A549 (cell line): ENCODE data around the gene DCXR. TPM values are rescaled to one million over a fixed set of nuclear protein-coding genes. Genes with fewer than 3 reads are reported as not detected.

Source experiments
- BHLHE40 ChIP-seq: IDR thresholded peaks from 2 replicates; pipeline ENCODE4 v1.6.1; 2012; ENCODE audit warnings: low read depth, low read length, inconsistent platforms
- CBX2 ChIP-seq: fragments of 200-600 bp; sonication (generic); IDR thresholded peaks from 2 replicates; pipeline ENCODE4 v1.6.1; 2016; ENCODE audit warnings: low read depth, mild to moderate bottlenecking, borderline replicate concordance
- CBX8 ChIP-seq: fragments of 200-600 bp; sonication (generic); IDR thresholded peaks from 2 replicates; pipeline ENCODE4 v1.6.1; 2016
- CEBPB ChIP-seq, 2 experiments: fragments of >200 bp in 1 of 2; sonication (Bioruptor Twin) in 1 of 2; formaldehyde crosslinking in 1 of 2; IDR thresholded peaks; 2 replicates each; pipeline ENCODE4 v1.6.1; 2012 to 2016
- CHD2 ChIP-seq: fragments of 150-350 bp; IDR thresholded peaks from 2 replicates; pipeline ENCODE4 v1.6.1; 2014; ENCODE audit warnings: low read length; ENCODE audit not compliant: partially characterized antibody
- EHF ChIP-seq: fragments of 250-450 bp; sonication (Bioruptor Pico); IDR thresholded peaks from 2 replicates; pipeline ENCODE4 v1.5.0; 2020; ENCODE audit warnings: mild to moderate bottlenecking
- EHMT2 ChIP-seq: fragments of 200-600 bp; sonication (generic); IDR thresholded peaks from 2 replicates; pipeline ENCODE4 v1.6.1; 2016; ENCODE audit warnings: antibody characterized with exemption, low read depth, mild to moderate bottlenecking, moderate library complexity
- FOSB ChIP-seq: fragments of 250-450 bp; sonication (Bioruptor Pico); IDR thresholded peaks from 2 replicates; pipeline ENCODE4 v1.5.0; 2020; ENCODE audit warnings: mild to moderate bottlenecking, moderate library complexity
- FOSL2 ChIP-seq, 2 experiments: fragments of 450-650 bp in 1 of 2; fragments of >200 bp in 1 of 2; sonication (Bioruptor Twin) in 1 of 2; formaldehyde crosslinking; IDR thresholded peaks; 2 replicates each; pipeline versions ENCODE4 v1.5.0 to v1.6.1; 2016 to 2020; ENCODE audit warnings: mild to moderate bottlenecking in 1 of 2, moderate library complexity in 1 of 2
- FOXS1 ChIP-seq: fragments of 250-450 bp; sonication (Bioruptor Pico); IDR thresholded peaks from 2 replicates; pipeline ENCODE4 v1.5.0; 2020; ENCODE audit warnings: mild to moderate bottlenecking, moderate library complexity
- GATA3 ChIP-seq: IDR thresholded peaks from 2 replicates; pipeline ENCODE4 v1.6.1; 2012; ENCODE audit warnings: borderline replicate concordance
- HOXB13 ChIP-seq: fragments of 250-450 bp; sonication (Bioruptor Pico); IDR thresholded peaks from 2 replicates; pipeline ENCODE4 v1.5.0; 2020; ENCODE audit warnings: low read depth, mild to moderate bottlenecking, moderate library complexity
- JUN ChIP-seq, 2 experiments: fragments of >200 bp; sonication (Bioruptor Twin); formaldehyde crosslinking; IDR thresholded peaks; 2 replicates in 1 of 2; 3 replicates in 1 of 2; pipeline ENCODE4 v1.6.1; 2016 to 2017
- JUNB ChIP-seq: fragments of >200 bp; sonication (Bioruptor Twin); formaldehyde crosslinking; IDR thresholded peaks from 2 replicates; pipeline ENCODE4 v1.6.1; 2016
- KDM1A ChIP-seq: fragments of 200-600 bp; sonication (generic); IDR thresholded peaks from 2 replicates; pipeline ENCODE4 v1.6.1; 2016; ENCODE audit warnings: low read depth, mild to moderate bottlenecking
- KDM5A ChIP-seq: fragments of 200-600 bp; sonication (generic); IDR thresholded peaks from 2 replicates; pipeline ENCODE4 v1.6.1; 2016; ENCODE audit warnings: antibody characterized with exemption, mild to moderate bottlenecking
- MAZ ChIP-seq: fragments of 150-350 bp; IDR thresholded peaks from 2 replicates; pipeline ENCODE4 v1.6.1; 2014; ENCODE audit warnings: antibody characterized with exemption, low read depth, low read length, borderline replicate concordance
- MYC ChIP-seq: IDR thresholded peaks from 2 replicates; pipeline ENCODE4 v1.6.1; 2012; ENCODE audit warnings: mild to moderate bottlenecking, inconsistent platforms, low read length, improper control_type of control experiment, borderline replicate concordance
- NR3C1 ChIP-seq: fragments of >200 bp; sonication (Bioruptor Twin); formaldehyde crosslinking; IDR thresholded peaks from 3 replicates; pipeline ENCODE4 v1.6.1; 2017
- RAD21 ChIP-seq, 2 experiments: fragments of >200 bp in 1 of 2; sonication (Bioruptor Twin) in 1 of 2; formaldehyde crosslinking in 1 of 2; IDR thresholded peaks in 1 of 2; conservative IDR thresholded peaks in 1 of 2; 2 replicates in 1 of 2; 3 replicates in 1 of 2; pipeline ENCODE4 v1.6.1; 2012 to 2018; ENCODE audit warnings: inconsistent platforms in 1 of 2
- RARB ChIP-seq: fragments of 250-450 bp; sonication (Bioruptor Pico); IDR thresholded peaks from 2 replicates; pipeline ENCODE4 v1.8.0; 2021; ENCODE audit warnings: mild to moderate bottlenecking, moderate library complexity
- RFX5 ChIP-seq: fragments of 450-650 bp; IDR thresholded peaks from 2 replicates; pipeline ENCODE4 v1.7.1; 2014; ENCODE audit warnings: antibody characterized with exemption, mild to moderate bottlenecking, moderate library complexity
- RNF2 ChIP-seq: fragments of 200-600 bp; sonication (generic); IDR thresholded peaks from 2 replicates; pipeline ENCODE4 v1.6.1; 2016; ENCODE audit warnings: low read depth, mild to moderate bottlenecking, antibody characterized with exemption, moderate library complexity, borderline replicate concordance
- SREBF2 ChIP-seq: fragments of 450-650 bp; IDR thresholded peaks from 2 replicates; pipeline ENCODE4 v1.6.1; 2014; ENCODE audit warnings: mild to moderate bottlenecking, moderate library complexity
- TFCP2L1 ChIP-seq: fragments of 250-450 bp; sonication (Bioruptor Pico); IDR thresholded peaks from 2 replicates; pipeline ENCODE4 v1.5.0; 2021; ENCODE audit warnings: mild to moderate bottlenecking
- ZFP36 ChIP-seq: fragments of 450-650 bp; IDR thresholded peaks from 2 replicates; pipeline ENCODE4 v1.6.1; 2014; ENCODE audit warnings: borderline replicate concordance; ENCODE audit not compliant: partially characterized antibody
- ZSCAN20 ChIP-seq: fragments of 250-450 bp; sonication (Bioruptor Pico); IDR thresholded peaks from 2 replicates; pipeline ENCODE4 v1.8.0; 2022; ENCODE audit warnings: mild to moderate bottlenecking, moderate library complexity
- polyA plus RNA-seq, 4 experiments: library from polyadenylated mRNA; depleted of rRNA in 3 of 4; stranded (reverse); fragments of >200 nt; fragmentation: RNase III in 1 of 4; extraction: RNeasy Plus Mini Kit Qiagen cat#74134 plus additional on column Dnase treatment in 1 of 4; gene quantifications; 2 replicates in 3 of 4; 3 replicates in 1 of 4; pipeline ENCODE4 v1.2.3, GENCODE V29; 2011 to 2017
- TF ChIP-seq, protein P1 (sequence below): fragments of 200-600 bp; sonication (generic); IDR thresholded peaks from 2 replicates; pipeline ENCODE4 v1.6.1; 2016; ENCODE audit warnings: antibody characterized with exemption, mild to moderate bottlenecking, moderate library complexity
- TF ChIP-seq, protein P2 (sequence below): fragments of >200 bp; sonication (Bioruptor Twin); formaldehyde crosslinking; IDR thresholded peaks from 3 replicates; pipeline ENCODE4 v1.5.1; 2016
- TF ChIP-seq, protein P3 (sequence below): fragments of 250-450 bp; sonication (Bioruptor Pico); IDR thresholded peaks from 2 replicates; pipeline ENCODE4 v1.5.0; 2020; ENCODE audit warnings: low read depth, mild to moderate bottlenecking, moderate library complexity
- TF ChIP-seq, protein P4 (sequence below): IDR thresholded peaks from 2 replicates; pipeline ENCODE4 v1.6.1; 2012
- TF ChIP-seq, protein P5 (sequence below): fragments of >200 bp; sonication (Bioruptor Twin); formaldehyde crosslinking; IDR thresholded peaks from 2 replicates; pipeline ENCODE4 v1.6.1; 2016
- TF ChIP-seq, protein P6 (sequence below): fragments of >200 bp; sonication (Bioruptor Twin); formaldehyde crosslinking; IDR thresholded peaks from 3 replicates; pipeline ENCODE4 v1.6.1; 2016
- TF ChIP-seq, protein P7 (sequence below): fragments of 450-650 bp; IDR thresholded peaks from 2 replicates; pipeline ENCODE4 v1.6.1; 2014; ENCODE audit warnings: antibody characterized with exemption

Gene DCXR
- polyA plus RNA-seq, 2 of the 4 experiments (the other 2 are of a cell fraction): 39.3 to 70.7 TPM

DNA sequence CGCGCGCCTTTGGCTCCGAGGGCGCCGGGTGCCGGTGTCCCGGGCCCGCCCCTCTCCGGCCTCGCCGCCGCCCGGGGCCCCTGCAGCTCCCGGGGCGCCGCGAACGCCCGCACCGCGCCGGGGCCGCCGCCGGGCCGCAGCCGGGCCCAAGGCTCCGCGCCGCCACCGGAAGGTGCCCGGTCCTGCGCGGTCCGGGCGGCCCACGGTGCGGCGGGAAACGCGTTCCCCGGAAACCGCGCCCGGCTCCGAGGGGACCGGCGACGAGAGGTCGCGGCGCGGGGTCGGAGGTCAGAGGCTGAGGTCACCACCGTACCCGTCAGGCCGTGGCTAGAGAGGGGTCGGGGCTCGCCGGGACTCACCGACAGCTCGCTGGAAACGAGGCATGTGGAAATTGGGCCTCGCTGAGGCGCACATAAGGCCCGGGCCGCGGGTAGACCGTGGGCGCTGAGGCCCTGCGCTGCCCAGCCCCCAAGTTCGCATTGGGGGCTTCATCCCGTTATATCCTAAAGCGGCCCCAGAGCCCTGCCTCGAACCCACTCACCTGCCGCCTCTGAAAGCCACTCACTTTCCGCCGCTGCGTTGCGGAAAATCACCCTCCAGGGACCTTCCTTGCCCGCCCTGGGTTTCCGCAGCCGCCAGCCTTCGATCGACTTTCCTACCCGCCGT lies 28.3 kb upstream of the DCXR start, which contains the start of gene DUS1L (continued):
- TF ChIP-seq, protein P1, sequence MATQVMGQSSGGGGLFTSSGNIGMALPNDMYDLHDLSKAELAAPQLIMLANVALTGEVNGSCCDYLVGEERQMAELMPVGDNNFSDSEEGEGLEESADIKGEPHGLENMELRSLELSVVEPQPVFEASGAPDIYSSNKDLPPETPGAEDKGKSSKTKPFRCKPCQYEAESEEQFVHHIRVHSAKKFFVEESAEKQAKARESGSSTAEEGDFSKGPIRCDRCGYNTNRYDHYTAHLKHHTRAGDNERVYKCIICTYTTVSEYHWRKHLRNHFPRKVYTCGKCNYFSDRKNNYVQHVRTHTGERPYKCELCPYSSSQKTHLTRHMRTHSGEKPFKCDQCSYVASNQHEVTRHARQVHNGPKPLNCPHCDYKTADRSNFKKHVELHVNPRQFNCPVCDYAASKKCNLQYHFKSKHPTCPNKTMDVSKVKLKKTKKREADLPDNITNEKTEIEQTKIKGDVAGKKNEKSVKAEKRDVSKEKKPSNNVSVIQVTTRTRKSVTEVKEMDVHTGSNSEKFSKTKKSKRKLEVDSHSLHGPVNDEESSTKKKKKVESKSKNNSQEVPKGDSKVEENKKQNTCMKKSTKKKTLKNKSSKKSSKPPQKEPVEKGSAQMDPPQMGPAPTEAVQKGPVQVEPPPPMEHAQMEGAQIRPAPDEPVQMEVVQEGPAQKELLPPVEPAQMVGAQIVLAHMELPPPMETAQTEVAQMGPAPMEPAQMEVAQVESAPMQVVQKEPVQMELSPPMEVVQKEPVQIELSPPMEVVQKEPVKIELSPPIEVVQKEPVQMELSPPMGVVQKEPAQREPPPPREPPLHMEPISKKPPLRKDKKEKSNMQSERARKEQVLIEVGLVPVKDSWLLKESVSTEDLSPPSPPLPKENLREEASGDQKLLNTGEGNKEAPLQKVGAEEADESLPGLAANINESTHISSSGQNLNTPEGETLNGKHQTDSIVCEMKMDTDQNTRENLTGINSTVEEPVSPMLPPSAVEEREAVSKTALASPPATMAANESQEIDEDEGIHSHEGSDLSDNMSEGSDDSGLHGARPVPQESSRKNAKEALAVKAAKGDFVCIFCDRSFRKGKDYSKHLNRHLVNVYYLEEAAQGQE: peak; percentile 42
- TF ChIP-seq RAD21 (conservative IDR thresholded peaks at IDR 0.05 in 1 of 2, IDR thresholded peaks at IDR 0.05 in 1 of 2): no peak
- TF ChIP-seq, protein P2, sequence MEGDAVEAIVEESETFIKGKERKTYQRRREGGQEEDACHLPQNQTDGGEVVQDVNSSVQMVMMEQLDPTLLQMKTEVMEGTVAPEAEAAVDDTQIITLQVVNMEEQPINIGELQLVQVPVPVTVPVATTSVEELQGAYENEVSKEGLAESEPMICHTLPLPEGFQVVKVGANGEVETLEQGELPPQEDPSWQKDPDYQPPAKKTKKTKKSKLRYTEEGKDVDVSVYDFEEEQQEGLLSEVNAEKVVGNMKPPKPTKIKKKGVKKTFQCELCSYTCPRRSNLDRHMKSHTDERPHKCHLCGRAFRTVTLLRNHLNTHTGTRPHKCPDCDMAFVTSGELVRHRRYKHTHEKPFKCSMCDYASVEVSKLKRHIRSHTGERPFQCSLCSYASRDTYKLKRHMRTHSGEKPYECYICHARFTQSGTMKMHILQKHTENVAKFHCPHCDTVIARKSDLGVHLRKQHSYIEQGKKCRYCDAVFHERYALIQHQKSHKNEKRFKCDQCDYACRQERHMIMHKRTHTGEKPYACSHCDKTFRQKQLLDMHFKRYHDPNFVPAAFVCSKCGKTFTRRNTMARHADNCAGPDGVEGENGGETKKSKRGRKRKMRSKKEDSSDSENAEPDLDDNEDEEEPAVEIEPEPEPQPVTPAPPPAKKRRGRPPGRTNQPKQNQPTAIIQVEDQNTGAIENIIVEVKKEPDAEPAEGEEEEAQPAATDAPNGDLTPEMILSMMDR: no peak
- no peak for TF ChIP-seq CBX8
- no peak for TF ChIP-seq RFX5
- TF ChIP-seq CBX2: no peak
- 0 out of 2 replicates have a peak, but pooled peaks have one; percentile 46 for TF ChIP-seq HOXB13 (CRISPR knock-in tag)
- no peak for TF ChIP-seq BHLHE40
- TF ChIP-seq, protein P3, sequence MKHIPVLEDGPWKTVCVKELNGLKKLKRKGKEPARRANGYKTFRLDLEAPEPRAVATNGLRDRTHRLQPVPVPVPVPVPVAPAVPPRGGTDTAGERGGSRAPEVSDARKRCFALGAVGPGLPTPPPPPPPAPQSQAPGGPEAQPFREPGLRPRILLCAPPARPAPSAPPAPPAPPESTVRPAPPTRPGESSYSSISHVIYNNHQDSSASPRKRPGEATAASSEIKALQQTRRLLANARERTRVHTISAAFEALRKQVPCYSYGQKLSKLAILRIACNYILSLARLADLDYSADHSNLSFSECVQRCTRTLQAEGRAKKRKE (CRISPR knock-in tag): no peak
- 0 out of 2 replicates have a peak, but pooled peaks have one; percentile 73 for TF ChIP-seq MAZ
- no peak for TF ChIP-seq KDM1A
- no peak for TF ChIP-seq NR3C1
- TF ChIP-seq CEBPB (IDR thresholded peaks at IDR 0.05): no peak
- TF ChIP-seq, protein P4, sequence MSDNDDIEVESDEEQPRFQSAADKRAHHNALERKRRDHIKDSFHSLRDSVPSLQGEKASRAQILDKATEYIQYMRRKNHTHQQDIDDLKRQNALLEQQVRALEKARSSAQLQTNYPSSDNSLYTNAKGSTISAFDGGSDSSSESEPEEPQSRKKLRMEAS: peak; percentile 91
- TF ChIP-seq ZSCAN20 (CRISPR knock-in tag): no peak
- TF ChIP-seq, protein P5, sequence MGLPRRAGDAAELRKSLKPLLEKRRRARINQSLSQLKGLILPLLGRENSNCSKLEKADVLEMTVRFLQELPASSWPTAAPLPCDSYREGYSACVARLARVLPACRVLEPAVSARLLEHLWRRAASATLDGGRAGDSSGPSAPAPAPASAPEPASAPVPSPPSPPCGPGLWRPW: no peak
- peak; percentile 86 to 97; a peak in 4 of 5 replicates for TF ChIP-seq JUN (IDR thresholded peaks at IDR 0.05)
- no peak for TF ChIP-seq FOSB (CRISPR knock-in tag)
- TF ChIP-seq GATA3: peak; percentile 55
- no peak for TF ChIP-seq FOXS1 (CRISPR knock-in tag)
- TF ChIP-seq KDM5A: no peak
- no peak for TF ChIP-seq EHMT2
- TF ChIP-seq EHF (CRISPR knock-in tag): no peak
- TF ChIP-seq ZFP36: no peak
- 0 out of 2 replicates have a peak, but pooled peaks have one; percentile 52 for TF ChIP-seq TFCP2L1 (CRISPR knock-in tag)
- no peak for TF ChIP-seq RNF2
- TF ChIP-seq SREBF2: no peak
- TF ChIP-seq CHD2: no peak
- peak; percentile 53; the same call in 1 of the 2 replicates for TF ChIP-seq RARB (CRISPR knock-in tag)
- TF ChIP-seq FOSL2 (IDR thresholded peaks at IDR 0.05): no peak
- TF ChIP-seq FOSL2 (CRISPR knock-in tag; IDR thresholded peaks at IDR 0.05): peak; percentile 60
- no peak for TF ChIP-seq JUNB
- TF ChIP-seq, protein P6, sequence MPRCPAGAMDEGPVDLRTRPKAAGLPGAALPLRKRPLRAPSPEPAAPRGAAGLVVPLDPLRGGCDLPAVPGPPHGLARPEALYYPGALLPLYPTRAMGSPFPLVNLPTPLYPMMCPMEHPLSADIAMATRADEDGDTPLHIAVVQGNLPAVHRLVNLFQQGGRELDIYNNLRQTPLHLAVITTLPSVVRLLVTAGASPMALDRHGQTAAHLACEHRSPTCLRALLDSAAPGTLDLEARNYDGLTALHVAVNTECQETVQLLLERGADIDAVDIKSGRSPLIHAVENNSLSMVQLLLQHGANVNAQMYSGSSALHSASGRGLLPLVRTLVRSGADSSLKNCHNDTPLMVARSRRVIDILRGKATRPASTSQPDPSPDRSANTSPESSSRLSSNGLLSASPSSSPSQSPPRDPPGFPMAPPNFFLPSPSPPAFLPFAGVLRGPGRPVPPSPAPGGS: peak; percentile 83; the same call in 1 of the 3 replicates
- TF ChIP-seq, protein P7, sequence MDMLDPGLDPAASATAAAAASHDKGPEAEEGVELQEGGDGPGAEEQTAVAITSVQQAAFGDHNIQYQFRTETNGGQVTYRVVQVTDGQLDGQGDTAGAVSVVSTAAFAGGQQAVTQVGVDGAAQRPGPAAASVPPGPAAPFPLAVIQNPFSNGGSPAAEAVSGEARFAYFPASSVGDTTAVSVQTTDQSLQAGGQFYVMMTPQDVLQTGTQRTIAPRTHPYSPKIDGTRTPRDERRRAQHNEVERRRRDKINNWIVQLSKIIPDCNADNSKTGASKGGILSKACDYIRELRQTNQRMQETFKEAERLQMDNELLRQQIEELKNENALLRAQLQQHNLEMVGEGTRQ: no peak
- 0 out of 2 replicates have a peak, but pooled peaks have one; percentile 24 for TF ChIP-seq MYC
